DMS53 treated with DMSO at 0.1 percent for 48 hours (cell line): ENCODE measurements around the gene IKZF5.

Source experiments
- DNase-seq: peaks from one replicate; lab custom pipeline; 2025; ENCODE audit not compliant: unreplicated experiment; lab: John Stamatoyannopoulos, UW

Gene IKZF5, protein sequence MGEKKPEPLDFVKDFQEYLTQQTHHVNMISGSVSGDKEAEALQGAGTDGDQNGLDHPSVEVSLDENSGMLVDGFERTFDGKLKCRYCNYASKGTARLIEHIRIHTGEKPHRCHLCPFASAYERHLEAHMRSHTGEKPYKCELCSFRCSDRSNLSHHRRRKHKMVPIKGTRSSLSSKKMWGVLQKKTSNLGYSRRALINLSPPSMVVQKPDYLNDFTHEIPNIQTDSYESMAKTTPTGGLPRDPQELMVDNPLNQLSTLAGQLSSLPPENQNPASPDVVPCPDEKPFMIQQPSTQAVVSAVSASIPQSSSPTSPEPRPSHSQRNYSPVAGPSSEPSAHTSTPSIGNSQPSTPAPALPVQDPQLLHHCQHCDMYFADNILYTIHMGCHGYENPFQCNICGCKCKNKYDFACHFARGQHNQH

DNA sequence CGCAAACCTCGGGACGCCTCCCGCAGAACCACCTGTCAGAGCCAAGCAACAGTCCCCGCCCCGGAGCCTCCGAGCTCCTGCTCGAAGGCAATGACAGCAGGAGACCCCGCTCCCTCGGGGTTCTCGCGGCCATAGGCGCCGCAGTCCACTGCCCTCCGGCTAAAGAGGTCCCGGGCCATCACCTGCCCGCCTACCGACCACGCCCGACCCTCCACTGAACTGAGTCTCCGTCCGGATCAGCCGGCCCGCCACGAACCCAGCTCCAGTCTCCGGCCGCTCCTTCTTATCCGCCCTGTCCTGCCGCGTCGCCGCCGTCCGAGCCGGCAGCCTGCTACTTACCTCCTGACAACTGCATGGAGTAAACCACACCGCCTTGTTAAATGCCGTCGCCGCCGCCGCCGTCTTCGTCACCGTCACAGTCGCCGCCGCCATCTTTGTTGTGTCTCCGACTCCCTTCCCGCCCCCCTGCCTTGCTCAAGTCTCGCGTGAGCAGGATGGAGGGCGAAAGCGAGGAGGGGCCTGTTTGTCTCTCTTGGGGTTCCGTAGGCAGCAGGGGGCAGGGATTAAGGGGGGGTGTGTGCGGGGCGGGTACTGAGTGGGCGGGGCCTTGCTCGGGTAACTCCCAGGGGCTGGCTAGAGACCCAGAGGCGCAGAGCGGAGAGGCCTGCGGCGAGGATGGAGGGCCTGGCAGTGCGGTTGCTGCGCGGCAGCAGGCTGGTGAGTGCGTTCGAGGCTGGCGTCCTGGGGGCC lies at the start of gene IKZF5, which contains the start of gene ACADSB:
IKZF5 (minus strand) TSS at position 441 of the 750 bp plus-strand sequence. CDS start 10,170 bp downstream, outside the sequence.
ACADSB (plus strand) TSS at position 652 of the 750 bp plus-strand sequence; CDS start at position 676, 24 bp downstream.
- DNase-seq = peak; percentile 84

DNA sequence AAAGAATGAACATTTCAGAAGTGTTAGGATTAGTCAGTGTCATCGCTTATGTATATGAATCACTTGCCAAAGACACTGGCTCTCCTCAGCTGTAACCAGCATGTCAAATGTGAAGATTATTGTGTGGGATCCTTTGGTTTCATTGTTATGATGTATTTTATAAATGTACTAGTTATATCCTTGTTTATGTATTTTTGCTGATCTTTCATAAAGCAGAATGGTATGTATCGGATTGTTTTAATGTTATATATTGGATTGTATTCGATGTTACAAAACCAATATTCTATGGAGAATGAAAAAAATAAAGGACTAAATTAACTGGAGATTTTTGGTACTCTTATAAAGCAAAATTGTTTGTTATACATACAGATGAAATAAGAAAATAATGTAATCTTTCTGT lies 49.4 kb upstream of the IKZF5 start:
- DNase-seq = no peak

DNA sequence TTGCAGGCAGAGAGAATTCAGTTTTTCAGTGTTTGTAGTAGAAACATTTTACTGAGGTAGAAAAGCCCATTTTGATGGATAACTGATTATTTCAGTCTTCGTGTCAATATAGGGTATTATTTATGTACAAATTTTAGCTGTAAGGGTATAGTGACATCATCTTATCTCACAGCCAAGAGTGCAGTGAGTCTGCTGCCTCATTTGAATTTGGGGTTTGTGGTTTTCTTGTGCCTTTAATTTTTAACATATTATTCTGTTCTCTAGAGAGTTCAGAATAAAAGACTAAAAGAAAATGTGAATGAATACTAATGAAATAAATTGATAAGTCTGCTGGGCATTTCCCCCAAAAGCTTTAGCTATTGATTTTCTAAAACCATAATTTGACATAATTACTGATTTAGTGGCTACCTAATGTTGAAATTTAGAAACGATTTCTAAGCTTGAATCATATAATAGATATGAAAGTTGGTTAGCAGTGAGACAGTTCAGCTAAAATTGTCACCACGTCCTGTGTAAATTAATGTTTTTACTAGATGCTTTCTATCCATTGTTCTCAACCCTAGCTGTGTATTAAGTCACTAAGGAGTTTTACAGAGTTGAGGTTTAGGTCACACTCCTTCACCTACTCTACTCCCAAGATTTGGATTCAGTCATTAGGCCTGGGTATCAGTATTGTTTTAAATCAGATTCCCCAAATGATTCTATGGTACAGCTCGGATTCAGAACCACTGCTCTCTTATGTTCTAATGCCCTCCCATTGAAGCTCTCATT lies 37.6 kb upstream of the IKZF5 start:
- no peak for DNase-seq

- DNase-seq = peak; percentile 2
Observed at GRCh38 chr10:123044391-123044790, 35.8 kb upstream of the IKZF5 start.

- peak; percentile 67 for DNase-seq
Observed at GRCh38 chr10:123043409-123043925, 34.9 kb upstream of the IKZF5 start.

DNA sequence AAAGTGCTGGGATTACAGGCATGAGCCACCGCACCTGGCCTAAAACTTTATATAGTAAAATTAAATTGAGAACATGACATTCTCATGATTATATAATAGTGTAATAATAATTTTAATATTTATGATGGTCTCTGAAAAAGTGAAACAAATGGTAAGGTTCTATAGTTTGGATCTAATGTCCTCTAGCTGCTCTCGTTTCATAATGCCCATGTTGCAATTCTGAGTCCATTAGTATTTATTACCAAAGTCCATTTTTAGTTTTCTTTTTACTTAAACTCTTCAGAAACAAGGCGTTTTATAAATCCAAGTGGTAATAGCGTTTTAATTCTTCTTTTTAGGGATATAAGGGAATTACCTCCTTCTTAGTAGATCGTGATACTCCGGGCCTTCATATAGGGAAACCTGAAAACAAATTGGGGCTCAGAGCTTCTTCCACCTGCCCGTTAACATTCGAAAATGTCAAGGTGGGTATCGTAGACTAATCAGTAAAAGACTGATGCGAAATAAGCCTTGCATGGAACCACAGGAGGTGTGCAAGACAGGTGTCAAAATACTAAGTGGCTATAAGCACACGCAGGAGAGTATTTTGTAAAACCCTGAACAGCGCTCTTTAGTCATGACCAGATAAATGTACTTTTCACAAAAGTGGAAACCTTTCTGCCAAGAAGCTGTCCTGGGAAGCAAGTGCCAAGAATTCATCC lies 34.3 kb upstream of the IKZF5 start:
- DNase-seq = no peak

DNA sequence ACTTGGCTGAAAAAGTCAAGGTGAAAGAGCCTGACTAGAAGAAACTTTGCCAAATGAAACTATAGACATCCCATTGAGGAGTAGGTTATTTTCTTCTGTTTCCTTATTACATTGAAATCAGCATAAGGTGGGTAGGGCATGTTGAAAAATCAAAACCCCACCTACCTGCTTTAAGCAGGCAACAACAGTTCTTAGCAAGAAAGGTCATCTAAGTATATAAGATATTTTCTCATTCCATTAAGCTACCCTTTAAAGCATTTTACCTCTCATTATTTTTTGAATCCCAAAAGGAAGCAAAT lies 31.0 kb upstream of the IKZF5 start:
- DNase-seq = no peak

DNA sequence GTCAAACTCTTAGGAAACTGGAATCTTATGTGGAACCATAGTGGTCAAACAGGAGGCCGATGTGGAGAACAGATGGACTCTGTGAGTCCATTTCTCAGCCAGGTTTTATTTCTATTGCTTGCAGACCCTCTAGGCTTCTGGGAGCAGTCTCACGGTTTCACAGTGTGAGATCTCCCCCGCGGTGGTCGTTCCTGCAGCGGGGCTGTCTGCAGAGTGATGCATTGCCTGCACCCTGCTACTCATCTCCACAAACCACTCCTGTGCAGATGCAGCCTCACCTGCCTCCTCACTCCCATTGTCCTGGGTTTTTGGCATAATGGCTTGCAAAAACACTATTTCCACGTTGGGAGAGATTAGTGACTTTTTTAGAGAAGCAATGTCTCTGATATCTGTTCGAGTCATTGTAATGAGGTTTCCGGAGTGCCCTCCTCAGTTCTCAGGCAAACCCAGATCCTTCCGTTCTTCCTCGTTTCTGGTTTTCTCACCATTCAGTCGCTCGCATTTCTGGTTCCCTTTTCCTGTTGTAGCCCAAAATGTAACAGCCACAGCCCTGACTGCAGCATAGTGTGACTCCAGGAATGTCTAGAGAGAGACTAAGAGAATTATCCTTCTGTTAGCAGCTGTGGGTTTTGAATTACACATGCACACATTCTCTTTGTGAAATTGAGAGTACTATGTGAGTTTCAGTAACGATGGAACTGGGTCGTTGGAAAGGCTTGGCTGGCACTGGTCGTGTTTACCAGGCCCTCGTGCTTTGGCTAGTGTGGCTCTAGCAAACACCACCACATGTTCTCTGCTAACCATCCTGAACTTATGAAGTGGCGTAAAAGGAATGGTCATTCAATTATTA lies 30.4 kb upstream of the IKZF5 start:
- DNase-seq = no peak

DNA sequence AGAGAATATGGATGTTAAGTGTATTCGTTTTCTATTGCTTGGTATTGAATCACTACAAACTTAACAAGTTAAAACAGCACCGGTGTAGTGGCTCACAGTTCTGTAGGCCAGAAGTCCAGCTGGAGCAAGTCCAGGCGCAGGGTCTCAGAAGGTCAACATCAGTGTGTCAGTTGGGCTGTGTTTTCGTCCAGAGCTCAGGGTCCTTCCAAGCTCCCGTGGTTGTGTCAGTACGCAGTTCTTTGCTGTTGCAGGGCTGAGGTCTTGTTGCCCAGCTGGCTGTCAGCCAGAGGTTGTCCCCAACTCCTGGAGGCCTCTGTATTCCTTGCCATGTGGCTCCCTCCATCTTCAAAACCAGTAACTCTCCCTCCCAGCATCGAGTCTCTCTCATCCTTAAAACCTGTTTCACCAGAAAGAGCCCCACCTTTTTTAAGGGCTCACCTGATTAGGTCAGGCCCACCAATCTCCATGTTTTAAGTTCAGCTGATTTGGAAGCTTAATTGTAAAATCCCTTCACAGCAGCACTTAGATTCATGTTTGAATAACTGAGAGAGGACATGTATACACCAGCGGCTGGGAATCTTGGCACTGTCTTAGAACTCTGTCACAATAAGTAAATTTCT lies 27.0 kb upstream of the IKZF5 start:
- no peak for DNase-seq

DNA sequence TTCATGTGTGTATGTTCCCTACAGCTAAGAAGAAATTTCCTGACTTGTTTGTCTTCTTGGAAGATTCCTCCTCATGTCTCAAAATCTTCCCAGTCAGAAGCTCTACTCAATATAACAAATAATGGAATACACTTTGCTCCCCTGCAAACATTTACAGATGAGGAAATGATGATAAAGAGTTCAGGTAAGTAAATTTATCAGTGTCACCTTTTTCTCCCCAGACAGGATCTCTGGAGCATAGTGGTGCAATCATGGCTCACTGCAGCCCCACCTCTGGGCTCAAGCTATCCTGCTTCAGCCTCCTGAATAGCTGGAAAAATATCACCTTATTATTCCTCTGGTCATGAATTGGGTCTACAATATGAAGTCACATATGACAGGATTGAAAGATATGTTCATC lies 25.7 kb upstream of the IKZF5 start:
- no peak for DNase-seq

- no peak for DNase-seq
Observed at GRCh38 chr10:123031124-123031523, 22.5 kb upstream of the IKZF5 start.

GRCh38 chr10:123027861-123028260 lies 19.3 kb upstream of the IKZF5 start:
- no peak for DNase-seq

DNA sequence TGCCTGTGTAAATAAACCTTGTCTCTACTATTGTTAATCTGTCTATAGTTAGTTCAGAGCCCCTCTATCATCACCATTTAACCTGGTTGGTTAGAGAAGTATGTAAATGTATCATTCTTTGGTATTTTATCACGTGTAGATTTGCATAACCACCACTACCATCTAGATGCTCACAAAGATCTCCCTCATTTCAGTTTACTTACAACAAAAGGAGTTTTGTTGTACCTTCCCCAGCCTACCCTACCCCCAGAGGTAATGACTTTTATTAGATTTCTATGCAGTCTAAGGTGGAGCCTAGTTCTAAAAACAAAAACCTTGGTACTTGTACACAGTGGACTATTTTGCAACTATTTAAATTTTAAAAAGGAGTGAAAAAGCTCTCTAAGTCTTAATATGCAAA lies 17.7 kb upstream of the IKZF5 start:
- no peak for DNase-seq

GRCh38 chr10:123024540-123024939 lies 15.9 kb upstream of the IKZF5 start:
- no peak for DNase-seq

GRCh38 chr10:123021517-123021916 lies 12.9 kb upstream of the IKZF5 start:
- no peak for DNase-seq

GRCh38 chr10:123019941-123020703 lies 11.5 kb upstream of the IKZF5 start:
- DNase-seq = no peak

DNA sequence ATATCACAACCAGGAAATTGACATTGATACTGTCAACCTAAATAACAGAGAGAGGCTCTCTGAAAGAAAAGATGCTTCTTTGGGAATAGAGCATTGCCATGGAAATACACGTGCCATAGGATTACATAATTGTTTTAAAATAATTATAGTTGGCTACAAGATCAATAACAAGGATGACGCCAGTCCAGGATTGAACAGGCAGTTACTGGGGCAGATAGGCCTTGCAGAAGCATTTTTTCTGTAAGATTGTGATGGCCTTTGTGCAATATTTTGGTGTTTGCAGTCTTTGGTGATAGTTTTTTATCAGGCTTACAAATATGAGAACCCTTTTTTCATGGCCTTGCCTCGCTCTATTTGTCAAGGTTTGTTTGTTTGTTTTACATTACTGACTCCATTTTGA lies 10.7 kb upstream of the IKZF5 start:
- no peak for DNase-seq

DNA sequence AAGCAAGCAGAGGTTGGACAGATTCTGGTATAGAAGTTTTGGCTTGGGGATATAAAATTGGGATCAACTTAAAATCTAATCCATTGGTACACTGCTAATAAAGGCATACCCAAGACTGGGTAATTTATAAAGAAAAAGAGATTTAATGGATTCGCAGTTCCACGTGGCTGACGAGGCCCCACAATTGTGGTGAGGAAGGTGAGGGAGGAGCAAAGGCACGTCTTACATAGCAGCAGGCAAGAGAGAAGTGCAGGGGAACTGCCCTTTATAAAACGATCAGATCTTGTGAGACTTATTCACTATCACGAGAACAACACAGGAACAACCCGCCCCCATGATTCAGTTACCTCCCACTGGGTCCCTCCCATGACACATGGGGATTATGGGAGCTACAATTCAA lies 9.9 kb upstream of the IKZF5 start:
- no peak for DNase-seq
